HG03571 (cell line): ENCODE measurements around the gene CDK15.
"Not testable (repeated sequence)": the region's sequence is repeated elsewhere in the genome, so short reads cannot be mapped to it uniquely, and the experiment has no call there.

ENCODE experiments used
- ATAC-seq: cut with Tn5 transposase; IDR thresholded peaks from one replicate; pipeline ENCODE4 v1.9.1; 2021; ENCODE audit not compliant: unreplicated experiment

Gene CDK15

DNA sequence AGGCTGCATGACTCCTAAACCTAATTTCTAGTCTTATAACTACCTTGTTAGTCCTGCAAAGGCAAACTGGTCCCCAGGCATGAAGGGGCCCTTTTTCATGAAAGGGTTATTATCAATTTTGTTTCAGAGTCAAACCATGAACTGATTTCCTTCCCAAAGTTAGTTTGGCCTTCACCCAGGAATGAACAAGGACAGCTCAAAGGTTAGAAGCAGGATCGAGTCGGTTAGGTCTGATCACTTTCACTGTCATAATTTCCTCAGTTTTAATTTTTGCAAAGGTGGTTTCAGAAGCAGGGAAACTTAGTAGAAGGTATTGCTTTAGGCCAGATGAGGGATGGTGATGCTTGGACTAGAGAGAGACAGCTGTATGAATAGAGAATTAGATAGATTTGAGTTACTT lies 16.9 kb upstream of the CDK15 start:
- no peak for ATAC-seq

- no peak for ATAC-seq
Measured at GRCh38 chr2:201790291-201790690, 16.0 kb upstream of the CDK15 start.

DNA sequence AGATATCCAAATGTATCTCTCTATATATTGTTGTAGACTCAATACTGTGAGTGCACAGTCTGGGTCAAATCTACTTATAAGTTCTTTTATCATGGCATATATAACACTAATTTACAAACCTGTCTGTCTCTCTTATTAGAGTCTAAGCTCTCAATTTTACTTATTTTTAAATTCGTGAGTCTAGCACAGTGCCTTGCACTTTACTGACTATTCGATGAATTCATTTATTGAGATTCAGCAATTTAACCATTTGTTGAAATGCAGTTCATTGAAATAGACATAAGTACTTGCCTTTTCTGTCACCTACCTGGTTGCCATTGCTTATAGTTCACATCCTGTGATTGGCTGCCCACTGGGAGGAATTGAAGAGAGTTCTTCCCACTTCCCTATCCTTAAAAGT lies 15.3 kb upstream of the CDK15 start:
- no peak for ATAC-seq

DNA sequence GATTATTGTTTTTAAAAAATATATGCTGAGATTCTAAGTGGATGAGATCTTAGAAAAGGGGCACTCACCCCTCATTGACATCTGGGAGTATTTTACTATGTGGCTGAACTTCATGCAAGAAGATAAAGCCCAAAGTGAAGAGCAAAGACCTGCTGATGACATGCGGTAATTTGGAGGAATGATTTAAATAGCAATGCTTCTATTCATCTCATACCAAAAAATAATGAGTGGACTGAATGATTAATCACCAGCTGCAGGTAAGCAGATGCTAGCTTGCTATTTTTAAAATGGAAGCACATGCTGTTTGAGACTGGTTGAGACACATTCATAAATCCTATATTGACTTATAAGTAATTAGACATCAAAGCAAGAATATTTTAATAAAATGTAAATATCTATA lies 12.7 kb upstream of the CDK15 start:
- ATAC-seq = no peak

GRCh38 chr2:201794294-201794693 lies 12.0 kb upstream of the CDK15 start:
- ATAC-seq = no peak

DNA sequence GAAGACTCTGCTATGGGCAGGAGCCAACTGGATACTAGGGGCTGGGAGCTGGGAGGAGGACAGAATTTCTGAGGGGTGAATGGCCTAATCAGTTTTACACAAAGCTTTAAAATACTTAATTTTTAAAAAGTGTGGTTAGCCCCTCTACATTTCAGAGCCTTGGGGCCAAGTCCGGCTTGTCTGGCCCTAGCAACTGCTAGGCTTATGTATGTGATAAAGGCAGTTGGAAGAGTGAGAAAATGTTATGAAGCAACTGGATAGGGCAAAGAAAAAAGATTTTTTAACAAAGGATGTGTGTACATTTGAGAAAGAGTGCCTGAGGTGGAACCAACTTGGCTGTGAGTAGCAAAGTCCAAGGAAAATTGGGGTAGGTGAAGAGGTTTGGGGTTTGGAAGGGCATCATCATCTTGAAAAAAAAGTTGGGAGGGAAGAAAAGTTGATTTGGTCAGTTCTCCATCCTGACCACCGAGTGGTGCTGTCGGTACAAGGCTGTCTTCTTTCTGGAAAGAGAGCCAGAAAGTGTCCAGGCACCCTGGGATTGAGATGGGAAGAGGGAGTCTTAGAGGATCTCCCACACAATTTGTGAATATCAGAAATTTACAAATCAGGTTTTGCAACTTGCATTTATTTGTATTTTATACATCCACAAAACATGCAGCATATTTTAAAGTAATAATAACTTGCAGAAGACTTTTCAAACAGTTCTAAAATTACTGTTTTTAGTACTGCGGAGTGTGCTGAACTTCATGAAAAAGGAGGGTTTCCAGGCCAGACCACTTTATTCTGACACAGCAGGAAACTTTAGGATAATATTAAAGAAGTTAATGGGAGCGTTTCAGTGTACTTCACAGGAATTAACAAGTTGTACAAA lies 10.5 kb upstream of the CDK15 start:
- no peak for ATAC-seq

DNA sequence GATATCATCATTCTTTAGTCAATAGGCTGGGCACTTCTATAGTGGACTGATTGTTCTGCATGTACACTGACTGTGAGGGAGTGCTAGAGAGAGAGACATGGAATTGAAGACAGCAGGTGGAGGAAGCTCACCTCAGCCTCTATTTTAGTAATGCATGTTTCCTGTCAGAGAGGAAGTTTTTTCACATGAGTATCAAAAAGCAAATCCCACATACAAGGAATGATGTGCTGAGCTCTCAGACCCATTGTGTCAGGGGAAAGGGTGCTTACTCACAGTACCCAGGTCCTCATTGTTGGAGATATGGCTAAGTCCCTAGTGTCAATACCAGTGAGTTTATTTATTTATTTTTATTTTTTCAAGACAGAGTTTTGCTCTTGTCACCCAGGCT lies 9.9 kb upstream of the CDK15 start:
- ATAC-seq = no peak

- ATAC-seq = no peak
Measured at GRCh38 chr2:201797175-201797840, 9.0 kb upstream of the CDK15 start.

DNA sequence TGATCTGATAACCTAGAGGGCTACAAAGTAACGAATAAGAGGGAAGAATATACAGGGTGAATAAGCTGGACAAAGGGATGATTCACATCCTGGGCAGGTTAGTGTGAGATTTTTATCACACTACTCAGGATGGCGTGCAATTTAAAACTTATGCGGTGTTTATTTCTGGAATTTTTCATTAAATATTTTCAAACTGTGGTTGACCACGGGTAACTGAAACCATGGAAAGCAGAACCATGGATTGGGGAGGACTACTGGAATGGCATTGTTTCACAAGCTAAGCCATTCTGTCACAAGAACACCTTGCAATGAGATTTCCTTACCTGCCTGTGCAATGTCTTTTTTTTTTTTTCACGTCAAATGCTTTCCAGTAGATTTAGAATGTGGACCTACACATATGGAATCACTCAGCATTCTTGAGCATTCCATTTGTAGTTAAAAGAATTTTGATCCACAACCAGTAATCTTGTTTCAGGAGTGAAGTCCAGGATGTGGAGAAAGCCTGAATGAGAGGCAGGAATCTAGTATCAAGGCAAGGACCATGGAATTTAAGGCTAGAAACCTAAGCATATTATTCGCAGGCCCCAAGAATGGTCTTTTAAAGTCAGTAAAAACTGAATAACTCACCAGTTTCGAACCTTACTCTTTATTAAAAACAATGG lies 8.0 kb upstream of the CDK15 start:
- ATAC-seq = no peak

GRCh38 chr2:201798914-201799285 lies 7.4 kb upstream of the CDK15 start:
- ATAC-seq = not testable (repeated sequence)

DNA sequence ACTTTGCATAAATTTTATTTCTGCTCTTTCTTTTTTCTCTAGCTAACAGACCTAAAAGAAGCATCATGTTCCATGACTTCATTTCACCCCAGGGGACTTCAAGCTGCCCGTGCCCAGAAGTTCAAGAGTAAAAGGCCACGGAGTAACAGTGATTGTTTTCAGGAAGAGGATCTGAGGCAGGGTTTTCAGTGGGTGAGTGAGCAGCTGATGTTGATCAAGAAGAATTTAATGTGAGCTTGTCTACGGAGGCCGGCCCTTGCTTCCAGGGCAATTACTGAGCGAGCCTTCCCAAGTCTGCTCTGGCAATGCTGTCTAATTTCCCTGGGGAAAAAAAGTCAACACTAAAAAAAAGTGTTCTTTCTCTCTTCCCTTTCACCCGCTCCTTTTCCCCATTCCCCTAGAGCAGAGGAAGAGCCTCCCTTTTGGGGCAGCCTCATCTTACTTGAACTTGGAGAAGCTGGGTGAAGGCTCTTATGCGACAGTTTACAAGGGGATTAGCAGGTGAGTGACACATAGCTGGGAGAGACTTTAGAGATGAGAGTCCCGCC lies 1.2 kb downstream of the CDK15 start:
- no peak for ATAC-seq

DNA sequence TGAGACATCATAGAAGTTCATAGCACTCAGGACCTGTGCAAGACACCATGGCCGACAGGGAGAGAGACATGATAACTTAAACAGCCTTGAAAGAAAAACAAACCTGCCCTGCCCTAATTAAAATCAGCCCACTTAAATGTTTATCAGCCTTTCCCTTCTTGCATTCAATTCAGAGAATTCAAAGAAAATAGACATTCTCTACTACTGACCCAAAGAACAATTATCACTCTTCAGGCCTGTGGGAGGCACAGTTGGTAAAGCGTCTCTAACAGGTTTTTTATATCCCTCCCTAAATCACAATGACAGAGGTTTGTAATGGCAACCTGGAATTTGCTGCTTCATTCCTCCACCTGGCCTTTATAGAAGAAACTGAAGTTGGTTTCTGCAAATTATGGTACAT lies 1.7 kb downstream of the CDK15 start:
- ATAC-seq = no peak

GRCh38 chr2:201809633-201810032 lies 3.3 kb downstream of the CDK15 start:
- no peak for ATAC-seq

- not testable (repeated sequence) for ATAC-seq
Measured at GRCh38 chr2:201810604-201811003, 4.3 kb downstream of the CDK15 start.

DNA sequence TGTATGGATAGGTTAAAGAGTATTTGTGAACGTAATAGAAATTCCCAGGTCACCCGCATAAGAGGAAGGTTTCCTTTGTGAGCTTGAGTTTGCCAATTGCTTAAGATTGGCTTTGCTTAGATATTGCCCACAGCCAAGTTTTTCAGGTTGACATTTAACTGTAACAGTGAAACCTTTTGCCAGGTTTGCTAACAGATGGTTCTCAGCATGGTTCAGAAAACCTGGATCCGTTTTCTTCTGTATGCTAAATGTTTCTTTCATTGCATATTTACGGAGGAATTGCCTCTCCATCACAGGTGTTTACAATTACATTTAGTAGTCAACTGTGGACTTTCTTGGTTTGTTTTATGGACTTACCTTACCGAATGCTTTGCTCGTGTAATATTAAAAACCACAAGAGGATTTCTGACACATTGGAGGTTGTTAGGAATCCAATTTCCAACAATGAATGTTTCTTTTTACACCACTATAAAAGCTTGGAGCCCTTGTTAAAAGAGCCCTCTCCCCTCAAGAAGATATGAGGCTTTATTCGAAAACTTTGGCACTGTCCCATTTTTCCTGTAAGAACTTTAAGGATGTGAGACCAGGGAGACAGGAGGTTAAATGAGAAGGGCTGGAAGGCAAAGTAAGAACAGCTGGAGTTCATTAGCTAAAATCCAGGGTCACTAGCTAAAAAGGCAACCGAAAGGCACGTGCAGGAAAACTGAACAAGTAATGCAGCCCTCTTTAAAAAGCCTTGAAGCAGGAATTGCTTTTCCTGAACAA lies 7.8 kb downstream of the CDK15 start:
- no peak for ATAC-seq

DNA sequence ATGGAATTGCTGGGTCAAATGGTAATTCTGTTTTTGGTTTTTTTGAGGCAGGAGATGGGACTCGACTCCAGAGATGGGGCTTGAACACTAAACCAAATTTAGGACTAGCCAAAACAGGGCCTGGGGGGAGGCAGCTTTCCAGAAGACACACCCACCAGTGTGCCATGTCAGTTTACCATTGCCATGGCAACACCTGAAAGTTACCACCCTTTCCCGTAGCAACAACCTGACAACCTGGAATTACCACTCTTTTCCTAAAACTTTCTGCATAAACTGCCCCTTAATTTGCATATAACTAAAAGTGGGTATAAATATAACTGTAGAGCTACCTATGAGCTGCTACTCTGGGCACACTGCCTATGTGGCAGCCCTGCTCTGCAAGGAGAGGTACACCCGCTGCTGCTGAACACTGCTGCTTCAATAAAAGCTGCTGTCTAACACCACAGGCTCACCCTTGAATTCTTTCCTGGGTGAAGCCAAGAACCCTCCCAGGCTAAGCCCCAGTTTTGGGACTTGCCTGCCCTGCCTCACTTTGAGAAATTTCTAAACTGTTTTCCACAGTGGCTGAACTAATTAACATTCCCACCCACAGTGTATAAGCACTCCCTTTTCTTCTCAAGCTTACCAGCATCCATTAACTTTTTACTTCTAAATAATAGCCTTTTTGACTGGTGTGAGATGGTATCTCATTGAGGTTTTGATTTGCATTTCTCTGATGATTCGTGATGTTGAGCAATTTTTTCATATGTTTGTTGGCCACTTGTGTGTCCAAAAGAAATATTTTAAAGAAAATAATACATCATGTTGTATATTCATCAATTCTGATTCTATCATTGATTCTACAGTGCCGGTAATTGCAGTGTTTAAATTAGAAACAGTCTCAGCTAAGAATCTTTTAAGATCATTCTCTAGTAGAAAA lies 10.6 kb downstream of the CDK15 start:
- no peak for ATAC-seq

DNA sequence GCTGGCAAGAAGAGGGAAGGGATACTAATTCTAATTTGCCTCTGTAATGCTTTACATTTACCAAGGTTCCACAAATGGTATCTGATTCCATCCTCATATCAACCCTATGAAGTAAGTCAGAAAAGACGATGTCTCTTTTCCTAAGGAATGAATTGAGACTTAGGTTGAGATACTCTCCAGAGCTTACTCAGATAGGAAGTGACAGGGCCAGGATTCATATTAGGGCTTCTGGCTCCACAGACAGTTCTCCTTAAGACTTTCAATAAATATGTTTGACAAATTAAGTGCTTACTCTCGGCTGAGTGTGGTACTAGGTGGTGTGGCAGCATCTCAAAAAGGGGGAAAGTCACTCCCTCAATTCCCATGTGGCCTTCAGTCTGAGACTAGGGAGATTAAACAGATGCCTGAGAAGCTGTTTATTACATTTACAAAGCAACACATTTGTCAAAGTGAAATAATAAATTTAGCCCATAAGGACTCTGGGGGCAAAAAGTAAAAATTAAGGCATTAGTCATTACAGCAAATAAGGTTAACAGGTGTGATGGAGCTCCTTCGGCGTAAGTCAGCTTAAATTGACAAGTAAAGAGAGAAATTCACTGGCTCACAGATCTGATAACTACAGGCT lies 14.2 kb downstream of the CDK15 start:
- no peak for ATAC-seq

GRCh38 chr2:201821080-201821479 lies 14.7 kb downstream of the CDK15 start:
- ATAC-seq = no peak

- ATAC-seq = no peak
Measured at GRCh38 chr2:201824212-201824611, 17.9 kb downstream of the CDK15 start.

DNA sequence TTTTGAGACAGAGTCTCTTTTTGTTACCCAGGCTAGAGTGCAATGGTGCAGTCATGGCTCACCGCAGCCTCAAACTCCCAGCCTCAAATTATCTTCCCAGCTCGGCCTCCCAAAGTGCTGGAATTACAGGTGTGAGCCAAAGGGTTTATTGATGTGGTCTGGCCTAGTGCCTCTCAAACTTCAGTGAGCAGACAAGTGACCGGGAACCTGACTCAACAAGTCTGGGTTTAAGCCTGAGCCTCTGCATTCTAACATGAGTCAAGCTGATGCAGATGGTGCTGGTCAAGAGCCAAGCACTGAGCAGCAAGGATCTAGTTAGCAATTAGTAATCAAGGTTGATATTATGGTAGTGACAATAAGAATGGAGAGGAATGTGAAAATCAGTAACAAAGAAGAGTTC lies 21.3 kb downstream of the CDK15 start:
- ATAC-seq = no peak
